ENCODE data around the gene NPAS3.

- no peak for TF ChIP-seq CTCF (IDR thresholded peaks at IDR 0.05)
- TF ChIP-seq ZFX (IDR thresholded peaks at IDR 0.05; ENCODE audit: borderline replicate concordance): no peak
Measured at GRCh38 chr14:33756833-33757232, 818.2 kb downstream of the NPAS3 start.

Data from 22Rv1 (cell line).